ENCODE measurements around the gene IL17B. TPM values are rescaled to one million over a fixed set of nuclear protein-coding genes. Genes with fewer than 3 reads are reported as not detected.
A peak's percentile ranks its signal among the peaks of the same experiment; 100 is the strongest.

Gene IL17B
- total and polyA plus RNA-seq, 2 of the 8 experiments (the other 6 are each of a cell fraction or from before 2014, with no cell fraction given): 0.18 TPM; not detected in 1

GRCh38 chr5:149408252-149409099, 29.4 kb upstream of the IL17B start:
- peaks cover 0 to 10% (median 5%) of the 10 kb centered on the region in 4 experiments; a peak in 4 of 7 replicates for H3K4me1 ChIP-seq (replicated peaks in 1 of 4; ENCODE audit: control insufficient read depth in 3 of 4, insufficient read depth in 4 of 4, low read length in 3 of 4)
- no peak overlapping the region for H4K5ac ChIP-seq (ENCODE audit: insufficient read length, low read depth, low read length)
- H2BK5ac ChIP-seq (ENCODE audit: low read depth, low read length): no peak overlapping the region
- ChIA-PET POLR2A (ENCODE audit: partially characterized antibody) (interaction anchor here (1.1 to 2.7 kb wide), 3 partner anchors 12 to 84 kb away, joined by 3 to 11 read pairs (median 4); no protein-coding TSS in a partner anchor), CTCF (ENCODE audit: partially characterized antibody) (interaction anchor here (0.9 to 15.4 kb wide), 10 partner anchors 14 to 42 kb away, joined by 3 to 315 read pairs (median 8); no protein-coding TSS in a partner anchor)
- no peaks in the 10 kb centered on the region for H3K79me2 ChIP-seq (ENCODE audit: control insufficient read depth in 1 of 2, insufficient read depth in 2 of 2, low read length in 2 of 2)
- H3K36me3 ChIP-seq (ENCODE audit: control insufficient read depth in 2 of 4, insufficient read depth in 4 of 4, low read length in 3 of 4): no peaks in the 10 kb centered on the region
- no peaks in the 10 kb centered on the region for H3K79me1 ChIP-seq (ENCODE audit: low read depth, low read length)
- no peak overlapping the region for H2AFZ ChIP-seq (ENCODE audit: low read length)
- H3K14ac ChIP-seq (ENCODE audit: insufficient read length): no peak overlapping the region
- H2AK5ac ChIP-seq (ENCODE audit: low read depth, low read length): no peak overlapping the region
- FAIRE-seq: no peak
- H2BK12ac ChIP-seq (ENCODE audit: low read depth, low read length): no peak overlapping the region
- H4K20me1 ChIP-seq (replicated peaks in 1 of 2; ENCODE audit: control insufficient read depth in 1 of 2, insufficient read depth in 2 of 2, low read length in 2 of 2): no peaks in the 10 kb centered on the region
- H3K4ac ChIP-seq (replicated peaks; ENCODE audit: insufficient read length, low read depth, low read length): no peak overlapping the region
- no peak overlapping the region for H3K9ac ChIP-seq (replicated peaks in 1 of 4; ENCODE audit: extremely low read depth in 1 of 4, low read depth in 3 of 4, low read length in 3 of 4)
- H2BK20ac ChIP-seq (ENCODE audit: low read length): no peak overlapping the region; the same call in 1 of the 2 replicates
- H3K9me3 ChIP-seq (ENCODE audit: insufficient read depth in 2 of 2, low read depth in 1 of 2, low read length in 1 of 2): no peaks in the 10 kb centered on the region
- H4K91ac ChIP-seq (replicated peaks; ENCODE audit: insufficient read length, low read length): no peak overlapping the region
- H3K18ac ChIP-seq (ENCODE audit: extremely low read depth, low read length): no peak overlapping the region
- no peaks in the 10 kb centered on the region for H3K27me3 ChIP-seq (replicated peaks in 1 of 4; ENCODE audit: control insufficient read depth in 3 of 4, extremely low read depth in 1 of 4, insufficient read depth in 3 of 4, low read length in 3 of 4)
- no peak overlapping the region for H3K4me2 ChIP-seq (ENCODE audit: insufficient read depth in 1 of 2, low read depth in 2 of 2, low read length in 2 of 2)
- H4K8ac ChIP-seq (ENCODE audit: extremely low read depth, insufficient read depth, low read length): no peak overlapping the region
- WGBS, 2 experiments (ENCODE audit: extremely low coverage in 1 of 2, insufficient coverage in 1 of 2, insufficient read length in 1 of 2, insufficient replicate concordance in 2 of 2, low coverage in 1 of 2, low lambda C conversion rate in 2 of 2, missing lambda C conversion rate in 1 of 2): 93% methylated on average over 12 of the region's 12 CpGs; no CpG with 5 or more reads in 1 of the 2 experiments
- no peak overlapping the region for H2BK15ac ChIP-seq (ENCODE audit: low read length)
- no peaks in the 10 kb centered on the region for H3K23me2 ChIP-seq (ENCODE audit: low read depth, low read length)
- no peak overlapping the region for H3K4me3 ChIP-seq (ENCODE audit: extremely low read depth in 1 of 4, insufficient read depth in 2 of 4, low read depth in 3 of 4, low read length in 4 of 4)
- no peak overlapping the region for H3K23ac ChIP-seq (ENCODE audit: insufficient read length)
- no peak overlapping the region for H3K27ac ChIP-seq (ENCODE audit: low read depth, low read length)
- no peak overlapping the region for H3K56ac ChIP-seq (replicated peaks; ENCODE audit: insufficient read length, low read depth, low read length)
- H2BK120ac ChIP-seq (replicated peaks; ENCODE audit: low read depth, low read length): no peak overlapping the region
- TF ChIP-seq KDM1A (IDR thresholded peaks at IDR 0.05; ENCODE audit: borderline replicate concordance, low read length) (peak; percentile 34; the same call in 1 of the 2 replicates), CHD1 (IDR thresholded peaks at IDR 0.05; ENCODE audit: low read depth, low read length) (no peak)
- no peak for DNase-seq (ENCODE audit: low read depth in 1 of 2, low spot score in 2 of 2)

Data from H1 (cell line).